GM13976 (cell line): Measurements from ENCODE around the gene COL7A1.

Source experiments
- DNase-seq: peaks from one replicate; pipeline ENCODE4 v3.0.0; 2012; ENCODE audit warnings: low spot score
- in situ Hi-C: fragments of 300-500 bp; cut with MboI; formaldehyde crosslinking; loops from one replicate; pipeline ENCODE4 v1.12.0; 2022; ENCODE audit warnings: low sequenced_read_pairs, mixed read lengths, inconsistent platforms; ENCODE audit not compliant: unreplicated experiment
- TF ChIP-seq, protein P1 (sequence below): IDR thresholded peaks from 2 replicates; pipeline ENCODE4 v1.5.1; 2012; ENCODE audit warnings: borderline replicate concordance, mild to moderate bottlenecking; ENCODE audit not compliant: insufficient read depth; ENCODE audit errors: extremely low read depth, missing control alignments, control extremely low read depth

Gene COL7A1

GRCh38 chr3:48566401-48566760 lies 28.7 kb downstream of the COL7A1 start:
- in situ Hi-C loops: no loop called here
- no peak for DNase-seq
- TF ChIP-seq, protein P1, sequence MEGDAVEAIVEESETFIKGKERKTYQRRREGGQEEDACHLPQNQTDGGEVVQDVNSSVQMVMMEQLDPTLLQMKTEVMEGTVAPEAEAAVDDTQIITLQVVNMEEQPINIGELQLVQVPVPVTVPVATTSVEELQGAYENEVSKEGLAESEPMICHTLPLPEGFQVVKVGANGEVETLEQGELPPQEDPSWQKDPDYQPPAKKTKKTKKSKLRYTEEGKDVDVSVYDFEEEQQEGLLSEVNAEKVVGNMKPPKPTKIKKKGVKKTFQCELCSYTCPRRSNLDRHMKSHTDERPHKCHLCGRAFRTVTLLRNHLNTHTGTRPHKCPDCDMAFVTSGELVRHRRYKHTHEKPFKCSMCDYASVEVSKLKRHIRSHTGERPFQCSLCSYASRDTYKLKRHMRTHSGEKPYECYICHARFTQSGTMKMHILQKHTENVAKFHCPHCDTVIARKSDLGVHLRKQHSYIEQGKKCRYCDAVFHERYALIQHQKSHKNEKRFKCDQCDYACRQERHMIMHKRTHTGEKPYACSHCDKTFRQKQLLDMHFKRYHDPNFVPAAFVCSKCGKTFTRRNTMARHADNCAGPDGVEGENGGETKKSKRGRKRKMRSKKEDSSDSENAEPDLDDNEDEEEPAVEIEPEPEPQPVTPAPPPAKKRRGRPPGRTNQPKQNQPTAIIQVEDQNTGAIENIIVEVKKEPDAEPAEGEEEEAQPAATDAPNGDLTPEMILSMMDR: no peak

DNA sequence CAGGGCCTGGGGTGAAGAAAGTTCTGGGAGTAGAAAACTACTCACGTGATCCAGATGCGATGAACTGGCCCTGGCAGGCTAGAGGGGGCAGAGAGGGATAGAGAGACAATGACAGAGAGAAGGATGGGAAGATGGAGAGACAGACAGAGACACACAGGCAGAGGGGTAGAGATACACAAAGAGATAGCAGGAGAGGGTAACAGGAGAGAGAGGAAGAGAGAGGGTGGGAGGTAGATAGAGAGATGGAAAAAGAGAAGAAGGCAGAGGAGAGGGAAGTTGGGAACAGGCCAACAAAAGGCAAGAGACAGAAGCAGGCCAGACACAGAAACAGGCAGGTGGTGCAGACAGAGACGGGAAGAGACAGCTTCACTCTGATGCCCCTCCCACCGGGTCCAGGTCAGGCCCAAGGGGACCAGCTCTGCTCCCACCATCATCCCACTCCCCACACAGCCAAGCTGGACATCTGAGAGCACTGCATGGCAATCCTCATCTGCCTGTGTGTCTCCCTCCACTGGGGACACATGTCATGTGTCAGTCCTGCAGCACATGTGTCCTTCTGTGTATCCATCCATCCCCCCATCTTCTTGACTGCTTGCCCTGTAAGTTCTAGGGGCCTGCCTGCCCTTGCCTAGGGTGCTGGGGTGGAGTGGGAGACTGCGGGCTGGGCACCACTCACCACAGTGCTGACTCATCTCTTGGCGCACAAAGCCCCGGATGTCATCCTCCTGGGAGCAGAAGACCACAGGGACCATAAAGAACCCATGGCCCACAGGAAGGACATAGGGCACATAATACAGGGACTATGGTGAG lies 29.3 kb downstream of the COL7A1 start:
- no peak for DNase-seq
- TF ChIP-seq, protein P1: no peak
- in situ Hi-C loops: no loop called here

DNA sequence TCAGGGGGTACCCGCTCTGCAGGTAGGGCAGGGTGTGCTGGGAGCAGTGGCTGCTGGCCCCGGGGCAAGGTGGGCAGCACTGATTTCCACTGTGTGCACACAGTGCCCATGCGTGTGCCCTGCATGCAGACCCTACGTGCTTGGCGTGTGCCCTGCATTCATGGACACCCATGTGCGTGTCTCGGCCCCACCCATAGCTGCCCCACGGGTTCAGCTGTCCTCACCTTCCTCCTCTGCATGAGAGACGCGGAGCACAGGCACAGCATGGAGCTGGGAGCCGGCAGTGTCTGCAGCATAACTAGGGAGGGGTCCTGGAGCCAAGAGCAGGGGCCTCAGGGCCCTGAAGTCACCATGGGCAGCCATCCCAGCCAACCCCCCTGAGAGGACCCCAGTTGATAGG lies 29.9 kb downstream of the COL7A1 start:
- TF ChIP-seq, protein P1: no peak
- in situ Hi-C loops: no loop called here

DNA sequence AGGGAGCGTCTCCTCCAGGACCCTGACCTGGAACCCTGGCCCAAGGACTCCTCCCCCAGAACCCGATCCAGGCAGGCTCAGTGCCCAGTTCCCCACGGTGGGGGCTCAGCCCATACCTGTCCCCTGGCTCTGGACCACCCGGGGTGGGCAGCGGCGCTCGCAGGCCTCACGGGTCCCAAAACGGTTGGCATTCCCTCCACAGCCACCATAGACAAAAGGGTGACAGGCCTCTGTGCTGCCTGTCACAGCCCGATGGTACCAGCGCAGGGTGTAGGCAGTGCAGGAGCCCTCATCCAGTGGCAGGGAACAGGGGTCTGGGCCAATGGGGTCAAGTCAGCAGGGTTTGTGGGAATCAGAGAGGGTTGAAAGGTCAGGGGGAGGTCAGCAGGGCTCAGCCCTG lies 30.5 kb downstream of the COL7A1 start:
- DNase-seq: no peak
- in situ Hi-C loops: no loop called here
- TF ChIP-seq, protein P1: no peak

More for the DNA sequence above, 29.9 kb downstream of the COL7A1 start:
- DNase-seq: no peak

DNA sequence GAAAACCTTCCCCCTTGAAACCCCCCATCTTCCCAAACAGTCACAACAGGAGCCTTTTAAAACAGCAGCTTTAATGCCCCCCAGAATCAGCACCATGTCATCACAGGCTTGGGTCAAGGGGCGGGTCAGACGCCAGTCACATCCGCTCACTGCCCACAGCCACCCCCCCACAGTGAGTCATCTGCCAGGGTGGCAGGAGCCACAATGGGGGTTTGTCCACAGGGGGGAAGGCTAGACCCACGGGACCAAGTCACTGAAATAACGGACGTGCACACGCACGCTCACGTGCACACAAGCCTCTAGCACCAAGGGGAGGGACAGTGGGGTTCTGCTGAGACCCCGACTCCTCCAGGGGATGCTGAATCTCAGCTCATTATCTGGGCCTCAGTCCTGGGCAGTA lies 31.1 kb downstream of the COL7A1 start:
- DNase-seq: no peak
- TF ChIP-seq, protein P1: no peak
- in situ Hi-C loops: no loop called here

- DNase-seq: no peak
- TF ChIP-seq, protein P1: no peak
- in situ Hi-C loops: no loop called here
These were observed 31.7 kb downstream of the COL7A1 start, which contains the start of gene UCN2 for GRCh38 chr3:48563382-48563918. Gene UCN2, minus strand, starts transcription at chr3:48563781. Its CDS starts 657 bp downstream, at chr3:48563124.
